PC-3 (cell line): ENCODE data around the gene RDX. TPM values are rescaled to one million over a fixed set of nuclear protein-coding genes. Genes with fewer than 3 reads are reported as not detected.

Source experiments
- ATAC-seq: fragments of 200-7000 bp; cut with Tn5 transposase; 2 replicates; pipeline ENCODE4 v1.9.1; 2020; ENCODE audit warnings: mild to moderate bottlenecking, moderate library complexity
- BruUV-seq: library from RNA; stranded (reverse); fragments of 400-500 nt; replicated peaks from 2 replicates; lab custom pipeline; 2021; lab: Mats Ljungman, UMichigan
- CTCF ChIA-PET: fragments of 300-600 bp; sonication (Branson Sonifier 250); formaldehyde crosslinking; loops from one replicate; lab custom pipeline; 2022; ENCODE audit warnings: antibody characterized with exemption; lab: Charles Lee
- POLR2A ChIA-PET: fragments of 300-600 bp; sonication (Branson Sonifier 250); formaldehyde crosslinking; loops from one replicate; lab custom pipeline; 2022; ENCODE audit warnings: antibody characterized with exemption; ENCODE audit not compliant: unreplicated experiment; lab: Charles Lee
- DNase-seq: peaks from one replicate; pipeline ENCODE4 v3.0.0-alpha.2; 2015
- H2AFZ ChIP-seq: fragments of 300-600 bp; sonication (generic); 2 replicates; pipeline ENCODE4 v1.6.0; 2016; ENCODE audit warnings: antibody characterized with exemption, low read length
- H3F3A ChIP-seq: fragments of 300-600 bp; sonication (generic); one replicate; pipeline ENCODE4 v1.6.0; 2017; ENCODE audit warnings: antibody characterized with exemption, low read length, control low read depth, mild to moderate bottlenecking; ENCODE audit not compliant: unreplicated experiment
- H3K27ac ChIP-seq: fragments of 300-600 bp; sonication (generic); 2 replicates; pipeline ENCODE4 v1.5.1; 2016; ENCODE audit warnings: mild to moderate bottlenecking, low read length
- H3K27me3 ChIP-seq: fragments of 300-600 bp; sonication (generic); 2 replicates; pipeline ENCODE4 v1.6.1; 2016; ENCODE audit warnings: low read length, mixed read lengths
- H3K36me3 ChIP-seq: fragments of 300-600 bp; sonication (generic); 2 replicates; pipeline ENCODE4 v1.6.1; 2016; ENCODE audit warnings: low read depth, mixed run types, low read length, mixed read lengths
- H3K4me1 ChIP-seq: fragments of 300-600 bp; sonication (generic); 2 replicates; pipeline ENCODE4 v1.5.1; 2016; ENCODE audit warnings: low read length; ENCODE audit not compliant: insufficient read depth
- H3K4me2 ChIP-seq: fragments of 300-600 bp; sonication (generic); 2 replicates; pipeline ENCODE4 v1.6.0; 2016; ENCODE audit warnings: low read length
- H3K4me3 ChIP-seq: fragments of 300-600 bp; sonication (generic); 2 replicates; pipeline ENCODE4 v1.5.1; 2016; ENCODE audit warnings: mild to moderate bottlenecking, low read length, mixed read lengths
- H3K79me2 ChIP-seq: fragments of 300-600 bp; sonication (generic); 2 replicates; pipeline ENCODE4 v1.6.1; 2017; ENCODE audit warnings: low read length, mixed read lengths
- H3K9ac ChIP-seq: fragments of 300-600 bp; sonication (generic); 2 replicates; pipeline ENCODE4 v1.6.0; 2016; ENCODE audit warnings: mild to moderate bottlenecking, low read length
- H3K9me2 ChIP-seq: fragments of 300-600 bp; sonication (generic); replicated peaks from 2 replicates; pipeline ENCODE4 v1.6.1; 2016; ENCODE audit warnings: mixed run types, low read length, mixed read lengths
- H3K9me3 ChIP-seq: fragments of 300-600 bp; sonication (generic); 2 replicates; pipeline ENCODE4 v1.6.1; 2016; ENCODE audit warnings: low read length, mixed read lengths
- H4K20me1 ChIP-seq: fragments of 300-600 bp; sonication (generic); 2 replicates; pipeline ENCODE4 v1.6.1; 2016; ENCODE audit warnings: low read length, mixed read lengths
- CTCF ChIP-seq: fragments of 300-600 bp; sonication (generic); conservative IDR thresholded peaks from 2 replicates; pipeline ENCODE4 v1.5.1; 2017; ENCODE audit warnings: antibody characterized with exemption, low read depth, mild to moderate bottlenecking, low read length
- EZH2 ChIP-seq: fragments of 300-600 bp; sonication (generic); IDR thresholded peaks from one replicate; pipeline ENCODE4 v1.6.1; 2017; ENCODE audit warnings: antibody characterized with exemption, mild to moderate bottlenecking, low read length; ENCODE audit not compliant: unreplicated experiment
- EZH2phosphoT487 ChIP-seq: fragments of 300-600 bp; sonication (generic); IDR thresholded peaks from 2 replicates; pipeline ENCODE4 v1.6.1; 2018; ENCODE audit warnings: mild to moderate bottlenecking, antibody characterized with exemption, low read length, borderline replicate concordance
- intact Hi-C: fragments of 100-400 bp; cut with micrococcal nuclease; formaldehyde crosslinking; loops from 2 replicates; pipeline ENCODE4 v1.9.0; 2023
- total RNA-seq: library from RNA; depleted of rRNA; stranded (reverse); fragments of >200 nt; gene quantifications from 2 replicates; pipeline ENCODE4 v1.2.3, GENCODE V29; 2014

The RDX gene
- total RNA-seq, 1 experiment from 2014 or later: 86.2 TPM

GRCh38 chr11:110133160-110133559, 163.3 kb downstream of the RDX start:
- H3K4me2 ChIP-seq: no peak overlapping the region
- no peaks in the 10 kb centered on the region for H3F3A ChIP-seq
- no peaks in the 10 kb centered on the region for H3K27me3 ChIP-seq
- DNase-seq (no peak), ATAC-seq (no peak)
- peaks cover 27% of the 10 kb centered on the region for H3K36me3 ChIP-seq
- peaks cover 96% of the 10 kb centered on the region for H3K79me2 ChIP-seq
- H3K9me2 ChIP-seq: no peaks in the 10 kb centered on the region
- no peaks in the 10 kb centered on the region for H3K4me1 ChIP-seq
- TF ChIP-seq EZH2 (no peak), CTCF (no peak), EZH2phosphoT487 (no peak)
- ChIA-PET POLR2A (no interaction called here), CTCF (no interaction called here)
- peaks cover 31% of the 10 kb centered on the region for H4K20me1 ChIP-seq
- H3K4me3 ChIP-seq: no peak overlapping the region
- intact Hi-C loops: no loop called here
- H2AFZ ChIP-seq: no peak overlapping the region
- no peak overlapping the region for H3K27ac ChIP-seq
- no peaks in the 10 kb centered on the region for H3K9me3 ChIP-seq
- H3K9ac ChIP-seq: no peak overlapping the region
- no TSS peak for BruUV-seq

- no peak for DNase-seq
- Histone ChIP-seq H2AFZ (no peak overlapping the region), H3K36me3 (peaks cover 15% of the 10 kb centered on the region), H3K4me1 (no peaks in the 10 kb centered on the region), H3K4me3 (no peak overlapping the region), H3K9me2 (no peaks in the 10 kb centered on the region), H3F3A (no peaks in the 10 kb centered on the region), H3K4me2 (no peak overlapping the region), H3K27ac (no peak overlapping the region), H3K27me3 (no peaks in the 10 kb centered on the region), H3K9me3 (no peaks in the 10 kb centered on the region), H3K79me2 (peaks cover 98% of the 10 kb centered on the region), H4K20me1 (peaks cover 30% of the 10 kb centered on the region), H3K9ac (no peak overlapping the region)
- POLR2A ChIA-PET: no interaction called here
- no peak for TF ChIP-seq CTCF
- TF ChIP-seq EZH2: no peak
- TF ChIP-seq EZH2phosphoT487: no peak
- intact Hi-C loops: no loop called here
- peak; percentile 56; the same call in 1 of the 2 replicates for ATAC-seq
- CTCF ChIA-PET: no interaction called here
- BruUV-seq: no TSS peak
Measured at GRCh38 chr11:110131386-110132123, 164.9 kb downstream of the RDX start.

- ATAC-seq (no peak), DNase-seq (no peak)
- Histone ChIP-seq H3K79me2 (peaks cover 98% of the 10 kb centered on the region), H3K4me2 (no peak overlapping the region), H3K27me3 (no peaks in the 10 kb centered on the region), H3K9me3 (no peaks in the 10 kb centered on the region), H2AFZ (no peak overlapping the region), H3K9ac (no peak overlapping the region), H3K27ac (no peak overlapping the region), H4K20me1 (peaks cover 30% of the 10 kb centered on the region), H3F3A (no peaks in the 10 kb centered on the region), H3K9me2 (no peaks in the 10 kb centered on the region), H3K4me3 (no peak overlapping the region), H3K4me1 (no peaks in the 10 kb centered on the region), H3K36me3 (peaks cover 11% of the 10 kb centered on the region)
- TF ChIP-seq CTCF (no peak), EZH2 (no peak), EZH2phosphoT487 (no peak)
- CTCF ChIA-PET: no interaction called here
- no TSS peak for BruUV-seq
- intact Hi-C loops: no loop called here
- POLR2A ChIA-PET: no interaction called here
Measured at GRCh38 chr11:110130642-110131238, 165.7 kb downstream of the RDX start.
